HTERT RPE-1 (cell line): ENCODE data around the gene LRRC8C.
"Not testable (repeated sequence)": the region's sequence is repeated elsewhere in the genome, so short reads cannot be mapped to it uniquely, and the experiment has no call there.

ENCODE experiments used
- in situ Hi-C: fragments of 300-500 bp; cut with MboI; formaldehyde crosslinking; loops from 4 replicates; pipeline ENCODE4 v1.14.3; 2020; ENCODE audit warnings: low sequenced_read_pairs

Gene LRRC8C

GRCh38 chr1:89701746-89702241 is 68.9 kb downstream of the LRRC8C start:
- in situ Hi-C loops = no loop called here

- in situ Hi-C loops = no loop called here
These were observed 69.7 kb downstream of the LRRC8C start for GRCh38 chr1:89702520-89703045.

- in situ Hi-C loops = no loop called here
These were observed 70.5 kb downstream of the LRRC8C start for GRCh38 chr1:89703469-89703868.

GRCh38 chr1:89704014-89704413 is 71.1 kb downstream of the LRRC8C start:
- in situ Hi-C loops = no loop called here

- in situ Hi-C loops = not testable (repeated sequence)
These were observed 72.0 kb downstream of the LRRC8C start for GRCh38 chr1:89704885-89705284.

- in situ Hi-C loops = no loop called here
These were observed 73.2 kb downstream of the LRRC8C start for GRCh38 chr1:89705901-89706699.

GRCh38 chr1:89706700-89707012 is 73.7 kb downstream of the LRRC8C start:
- in situ Hi-C loops = no loop called here

- in situ Hi-C loops = no loop called here
These were observed 75.9 kb downstream of the LRRC8C start for GRCh38 chr1:89708751-89709375.

- in situ Hi-C loops = no loop called here
These were observed 77.7 kb downstream of the LRRC8C start for GRCh38 chr1:89710498-89711139.

GRCh38 chr1:89711140-89711778 is 78.3 kb downstream of the LRRC8C start:
- in situ Hi-C loops = no loop called here

- in situ Hi-C loops = no loop called here
These were observed 79.5 kb downstream of the LRRC8C start for GRCh38 chr1:89712420-89712819.

GRCh38 chr1:89715677-89716076 is 82.8 kb downstream of the LRRC8C start:
- in situ Hi-C loops = no loop called here

- in situ Hi-C loops = no loop called here
These were observed 86.8 kb downstream of the LRRC8C start for GRCh38 chr1:89719502-89720306.

GRCh38 chr1:89720839-89721238 is 87.9 kb downstream of the LRRC8C start:
- in situ Hi-C loops = no loop called here

- in situ Hi-C loops = no loop called here
These were observed 88.4 kb downstream of the LRRC8C start for GRCh38 chr1:89721351-89721750.

GRCh38 chr1:89723144-89723543 is 90.2 kb downstream of the LRRC8C start:
- in situ Hi-C loops = no loop called here

- in situ Hi-C loops = no loop called here
These were observed 90.9 kb downstream of the LRRC8C start for GRCh38 chr1:89723863-89724262.

- in situ Hi-C loops = no loop called here
These were observed 91.6 kb downstream of the LRRC8C start for GRCh38 chr1:89724369-89725010.

GRCh38 chr1:89725011-89725370 is 92.1 kb downstream of the LRRC8C start:
- in situ Hi-C loops = no loop called here

GRCh38 chr1:89725631-89726030 is 92.7 kb downstream of the LRRC8C start:
- in situ Hi-C loops = no loop called here
